Lower lobe of right lung (tissue), 2 donors: ENCODE results near the gene CIZ1. TPM values are rescaled to one million over a fixed set of nuclear protein-coding genes. Genes with fewer than 3 reads are reported as not detected.

Experiments used
- ATAC-seq, 2 donors: fragments of 200-7000 bp; cut with Tn5 transposase; one replicate each; pipeline ENCODE4 v1.9.1; 2020 to 2022; ENCODE audit warnings: mild to moderate bottlenecking in 2 of 2, moderate library complexity in 2 of 2
- DNase-seq: peaks from one replicate; pipeline ENCODE4 v3.0.0-alpha.2; 2020
- H3K27ac ChIP-seq: fragments of 200-600 bp; one replicate; pipeline ENCODE4 v1.8.0; 2022
- H3K27me3 ChIP-seq: fragments of 200-600 bp; one replicate; pipeline ENCODE4 v1.8.0; 2022; ENCODE audit warnings: low read depth
- H3K36me3 ChIP-seq: fragments of 200-600 bp; one replicate; pipeline ENCODE4 v1.8.0; 2022; ENCODE audit warnings: mild to moderate bottlenecking
- H3K4me1 ChIP-seq: fragments of 200-600 bp; one replicate; pipeline ENCODE4 v1.8.0; 2022
- H3K4me3 ChIP-seq: fragments of 200-600 bp; one replicate; pipeline ENCODE4 v1.8.0; 2022; ENCODE audit warnings: mild to moderate bottlenecking
- H3K9me3 ChIP-seq: fragments of 200-600 bp; one replicate; pipeline ENCODE4 v1.8.0; 2022
- CTCF ChIP-seq: fragments of 200-600 bp; IDR thresholded peaks from one replicate; pipeline ENCODE4 v1.8.0; 2022; ENCODE audit warnings: antibody characterized with exemption, mild to moderate bottlenecking
- intact Hi-C: fragments of 100-400 bp; cut with DNase I; formaldehyde crosslinking; loops from one replicate; pipeline ENCODE4 v1.11.0; 2022
- total RNA-seq: library from RNA; stranded (reverse); fragmentation: NEBNext Ultra II Directional; extraction: Animal tissue kit (Norgen Biotek cat#: 25700); gene quantifications from one replicate; pipeline ENCODE4 v1.2.1, GENCODE V29; 2021
- donor health status: DM: no; HTN: yes; CAD: no; lungs with severe emphysema.

Gene CIZ1
- total RNA-seq, 1 donor from 2014 or later, result 98.5 TPM

- DNase-seq, result no peak
- H3K27me3 ChIP-seq, result no peaks in the 10 kb centered on the region
- H3K27ac ChIP-seq, result peak overlapping the region; percentile 87
- peak overlapping the region; percentile 89 for H3K4me3 ChIP-seq
- ATAC-seq, result no peak
- no peak for TF ChIP-seq CTCF
- peaks cover 20% of the 10 kb centered on the region for H3K4me1 ChIP-seq
- H3K36me3 ChIP-seq, result peaks cover 16% of the 10 kb centered on the region
- intact Hi-C loops, result no loop called here
- H3K9me3 ChIP-seq, result no peaks in the 10 kb centered on the region
These were observed 2.2 kb upstream of the CIZ1 start for GRCh38 chr9:128193469-128194096.

GRCh38 chr9:128192601-128193371 is 1.4 kb upstream of the CIZ1 start:
- peak overlapping the region; percentile 87 for H3K27ac ChIP-seq
- no peaks in the 10 kb centered on the region for H3K27me3 ChIP-seq
- intact Hi-C loops, result no loop called here
- H3K4me1 ChIP-seq, result peaks cover 20% of the 10 kb centered on the region
- H3K36me3 ChIP-seq, result peaks cover 24% of the 10 kb centered on the region
- H3K4me3 ChIP-seq, result peak overlapping the region; percentile 89
- no peak for TF ChIP-seq CTCF
- DNase-seq, result peak; percentile 87
- ATAC-seq, result peak; percentile 86
- H3K9me3 ChIP-seq, result no peaks in the 10 kb centered on the region

- Histone ChIP-seq H3K27ac (peak overlapping the region; percentile 87), H3K4me3 (peak overlapping the region; percentile 89), H3K9me3 (no peaks in the 10 kb centered on the region), H3K27me3 (no peaks in the 10 kb centered on the region), H3K4me1 (peaks cover 20% of the 10 kb centered on the region), H3K36me3 (peaks cover 38% of the 10 kb centered on the region)
- DNase-seq (no peak), ATAC-seq (peak in 1 of 2 donors; percentile 35)
- intact Hi-C loops, result no loop called here
- TF ChIP-seq CTCF, result no peak
These were observed 611 bp downstream of the CIZ1 start for GRCh38 chr9:128190516-128191405.

GRCh38 chr9:128190013-128190412 is 1.4 kb downstream of the CIZ1 start:
- Histone ChIP-seq H3K4me3 (no peak overlapping the region), H3K27me3 (no peaks in the 10 kb centered on the region), H3K9me3 (no peaks in the 10 kb centered on the region), H3K4me1 (peaks cover 20% of the 10 kb centered on the region), H3K36me3 (peaks cover 46% of the 10 kb centered on the region), H3K27ac (no peak overlapping the region)
- TF ChIP-seq CTCF, result no peak
- intact Hi-C loops, result no loop called here
- DNase-seq (no peak), ATAC-seq (no peak)

GRCh38 chr9:128188209-128188608 is 3.2 kb downstream of the CIZ1 start:
- intact Hi-C loops, result no loop called here
- ATAC-seq (no peak), DNase-seq (no peak)
- Histone ChIP-seq H3K36me3 (peaks cover 62% of the 10 kb centered on the region), H3K9me3 (no peaks in the 10 kb centered on the region), H3K4me1 (peaks cover 20% of the 10 kb centered on the region), H3K4me3 (no peak overlapping the region), H3K27me3 (no peaks in the 10 kb centered on the region), H3K27ac (no peak overlapping the region)
- no peak for TF ChIP-seq CTCF
